Liver (tissue), 9 donors: Measurements from ENCODE around the gene RGS14. TPM values are rescaled to one million over a fixed set of nuclear protein-coding genes. Genes with fewer than 3 reads are reported as not detected.

Experiments
- DNase-seq: peaks from one replicate; pipeline ENCODE4 v3.0.0-alpha.2; 2017; ENCODE audit warnings: low spot score
- H3K27ac ChIP-seq, 2 donors: one replicate each; pipeline ENCODE4 v1.7.0; 2013; ENCODE audit warnings: inconsistent platforms in 2 of 2, low read length in 2 of 2, control low read depth in 1 of 2, low read depth in 1 of 2, mild to moderate bottlenecking in 1 of 2
- H3K27me3 ChIP-seq, 4 donors: one replicate each; pipeline versions ENCODE4 v1.6.1 to v1.7.0; 2013; ENCODE audit warnings: low read length in 3 of 4, inconsistent platforms in 1 of 4, mild to moderate bottlenecking in 1 of 4, moderate library complexity in 1 of 4; ENCODE audit not compliant: control insufficient read depth in 4 of 4, insufficient read depth in 4 of 4
- H3K36me3 ChIP-seq, 4 donors: one replicate each; pipeline versions ENCODE4 v1.6.1 to v1.7.0; 2013; ENCODE audit warnings: low read length in 3 of 4, mild to moderate bottlenecking in 3 of 4, low read depth in 1 of 4, moderate library complexity in 1 of 4; ENCODE audit not compliant: control insufficient read depth in 4 of 4, insufficient read depth in 3 of 4
- H3K4me1 ChIP-seq, 4 donors: one replicate each; pipeline versions ENCODE4 v1.6.1 to v1.7.0; 2013; ENCODE audit warnings: low read length in 3 of 4, mild to moderate bottlenecking in 3 of 4, moderate library complexity in 1 of 4; ENCODE audit not compliant: control insufficient read depth in 4 of 4, insufficient read depth in 4 of 4
- H3K4me3 ChIP-seq, 3 donors: one replicate each; pipeline versions ENCODE4 v1.6.1 to v1.7.0; 2013; ENCODE audit warnings: low read length in 3 of 3, control low read depth in 1 of 3, low read depth in 1 of 3, mild to moderate bottlenecking in 1 of 3
- H3K9ac ChIP-seq, 2 donors: one replicate each; pipeline ENCODE4 v1.7.0; 2013; ENCODE audit warnings: low read length in 2 of 2, mild to moderate bottlenecking in 2 of 2, moderate library complexity in 2 of 2, control low read depth in 1 of 2, low read depth in 1 of 2
- H3K9me3 ChIP-seq, 4 donors: one replicate each; pipeline versions ENCODE4 v1.6.1 to v1.7.0; 2013; ENCODE audit warnings: low read length in 3 of 4; ENCODE audit not compliant: control insufficient read depth in 4 of 4
- EGR1 ChIP-seq, 2 donors: IDR thresholded peaks; 2 replicates each; pipeline ENCODE4 v1.6.1; 2016 to 2018; ENCODE audit warnings: antibody characterized with exemption in 2 of 2, low read depth in 2 of 2
- FOXA1 ChIP-seq: IDR thresholded peaks from 2 replicates; pipeline ENCODE4 v1.6.1; 2016; ENCODE audit warnings: antibody characterized with exemption
- FOXA2 ChIP-seq: IDR thresholded peaks from 2 replicates; pipeline ENCODE4 v1.6.1; 2016; ENCODE audit warnings: antibody characterized with exemption
- GABPA ChIP-seq, 2 donors: IDR thresholded peaks in 1 of 2; conservative IDR thresholded peaks in 1 of 2; 2 replicates each; pipeline ENCODE4 v1.6.1; 2016; ENCODE audit warnings: antibody characterized with exemption in 2 of 2, mild to moderate bottlenecking in 1 of 2, moderate library complexity in 1 of 2
- HNF4A ChIP-seq, 2 donors: conservative IDR thresholded peaks; 2 replicates each; pipeline ENCODE4 v1.6.1; 2016; ENCODE audit warnings: antibody characterized with exemption in 2 of 2, mild to moderate bottlenecking in 2 of 2
- HNF4G ChIP-seq: IDR thresholded peaks from 2 replicates; pipeline ENCODE4 v1.6.1; 2016; ENCODE audit warnings: antibody characterized with exemption
- JUND ChIP-seq, 2 donors: IDR thresholded peaks; 2 replicates each; pipeline ENCODE4 v1.6.1; 2016; ENCODE audit warnings: antibody characterized with exemption in 2 of 2
- MAX ChIP-seq: IDR thresholded peaks from 2 replicates; pipeline ENCODE4 v1.6.1; 2016; ENCODE audit warnings: antibody characterized with exemption
- NR2F2 ChIP-seq: IDR thresholded peaks from 2 replicates; pipeline ENCODE4 v1.6.1; 2016; ENCODE audit warnings: antibody characterized with exemption
- RAD21 ChIP-seq, 2 donors: IDR thresholded peaks; 2 replicates each; pipeline ENCODE4 v1.6.1; 2016; ENCODE audit warnings: antibody characterized with exemption in 2 of 2, mild to moderate bottlenecking in 2 of 2
- REST ChIP-seq: IDR thresholded peaks from 2 replicates; pipeline ENCODE4 v1.6.1; 2016; ENCODE audit warnings: antibody characterized with exemption, mild to moderate bottlenecking
- TAF1 ChIP-seq: conservative IDR thresholded peaks from 2 replicates; pipeline ENCODE4 v1.6.1; 2016; ENCODE audit warnings: antibody characterized with exemption, mild to moderate bottlenecking
- YY1 ChIP-seq: IDR thresholded peaks from 2 replicates; pipeline ENCODE4 v1.6.1; 2016; ENCODE audit warnings: antibody characterized with exemption, mild to moderate bottlenecking
- ZBTB33 ChIP-seq: IDR thresholded peaks from 2 replicates; pipeline ENCODE4 v1.6.1; 2016; ENCODE audit warnings: antibody characterized with exemption
- WGBS: extraction: QIAGEN DNeasy Blood & Tissue Kit; methylation state at CpG from one replicate; pipeline ENCODE4 v1.1.7; 2013; 5-methylcytosine and 5-hydroxymethylcytosine counted together
- polyA plus RNA-seq, 2 donors: library from polyadenylated mRNA; stranded (reverse) in 1 of 2; unstranded in 1 of 2; fragments of 200-250 nt in 1 of 2; fragments of >200 nt in 1 of 2; fragmentation: Nextera tagmentation in 1 of 2; extraction: Ambion mirVana in 1 of 2; gene quantifications; one replicate each; pipeline versions ENCODE4 v1.2.1 to v1.2.3, GENCODE V29; 2013 to 2015
- total RNA-seq, 2 donors: library from RNA; depleted of rRNA; stranded (reverse); fragments of >200 nt; gene quantifications; one replicate each; pipeline ENCODE4 v1.2.3, GENCODE V29; 2014
- TF ChIP-seq, protein P1 (sequence below): fragments of 150-350 bp; IDR thresholded peaks from 2 replicates; pipeline ENCODE4 v1.5.1; 2017; ENCODE audit warnings: improper control_type of control experiment, low read depth, low read length; ENCODE audit not compliant: missing input control
- TF ChIP-seq, protein P2 (sequence below): IDR thresholded peaks from 2 replicates; pipeline ENCODE4 v1.6.1; 2016; ENCODE audit warnings: antibody characterized with exemption
- donor health status: healthy.
- donor health status: healthy.
- donor health status: healthy.
- donor health status: healthy.
- donor health status: healthy.

RGS14 gene
- total and polyA plus RNA-seq, 4 donors = 10.2 to 53.8 (median 33.3) TPM

GRCh38 chr5:177390363-177391300 lies 32.9 kb downstream of the RGS14 start:
- Histone ChIP-seq H3K27ac (no peak overlapping the region), H3K4me1 (no peaks in the 10 kb centered on the region), H3K27me3 (no peaks in the 10 kb centered on the region), H3K9ac (no peak overlapping the region), H3K4me3 (no peak overlapping the region), H3K36me3 (no peaks in the 10 kb centered on the region), H3K9me3 (no peaks in the 10 kb centered on the region)
- peak; percentile 88 for DNase-seq
- 28% methylated on average over 13 of the region's 13 CpGs for WGBS
- TF ChIP-seq YY1 = no peak
- no peak for TF ChIP-seq ZBTB33
- TF ChIP-seq, protein P1, sequence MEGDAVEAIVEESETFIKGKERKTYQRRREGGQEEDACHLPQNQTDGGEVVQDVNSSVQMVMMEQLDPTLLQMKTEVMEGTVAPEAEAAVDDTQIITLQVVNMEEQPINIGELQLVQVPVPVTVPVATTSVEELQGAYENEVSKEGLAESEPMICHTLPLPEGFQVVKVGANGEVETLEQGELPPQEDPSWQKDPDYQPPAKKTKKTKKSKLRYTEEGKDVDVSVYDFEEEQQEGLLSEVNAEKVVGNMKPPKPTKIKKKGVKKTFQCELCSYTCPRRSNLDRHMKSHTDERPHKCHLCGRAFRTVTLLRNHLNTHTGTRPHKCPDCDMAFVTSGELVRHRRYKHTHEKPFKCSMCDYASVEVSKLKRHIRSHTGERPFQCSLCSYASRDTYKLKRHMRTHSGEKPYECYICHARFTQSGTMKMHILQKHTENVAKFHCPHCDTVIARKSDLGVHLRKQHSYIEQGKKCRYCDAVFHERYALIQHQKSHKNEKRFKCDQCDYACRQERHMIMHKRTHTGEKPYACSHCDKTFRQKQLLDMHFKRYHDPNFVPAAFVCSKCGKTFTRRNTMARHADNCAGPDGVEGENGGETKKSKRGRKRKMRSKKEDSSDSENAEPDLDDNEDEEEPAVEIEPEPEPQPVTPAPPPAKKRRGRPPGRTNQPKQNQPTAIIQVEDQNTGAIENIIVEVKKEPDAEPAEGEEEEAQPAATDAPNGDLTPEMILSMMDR = peak; percentile 97
- no peak for TF ChIP-seq FOXA2
- TF ChIP-seq RAD21 (IDR thresholded peaks at IDR 0.05) = peak; percentile 96 to 99
- TF ChIP-seq GABPA (IDR thresholded peaks at IDR 0.05 in 1 of 2, conservative IDR thresholded peaks at IDR 0.05 in 1 of 2) = no peak
- TF ChIP-seq, protein P2, sequence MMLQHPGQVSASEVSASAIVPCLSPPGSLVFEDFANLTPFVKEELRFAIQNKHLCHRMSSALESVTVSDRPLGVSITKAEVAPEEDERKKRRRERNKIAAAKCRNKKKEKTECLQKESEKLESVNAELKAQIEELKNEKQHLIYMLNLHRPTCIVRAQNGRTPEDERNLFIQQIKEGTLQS = no peak
- no peak for TF ChIP-seq JUND (IDR thresholded peaks at IDR 0.05)
- no peak for TF ChIP-seq REST
- TF ChIP-seq HNF4A (conservative IDR thresholded peaks at IDR 0.05) = no peak
- TF ChIP-seq FOXA1 = no peak
- TF ChIP-seq EGR1 (IDR thresholded peaks at IDR 0.05; ENCODE audit: low read depth in 2 of 2) = no peak
- TF ChIP-seq HNF4G = no peak
- no peak for TF ChIP-seq NR2F2
- TF ChIP-seq TAF1 = no peak
- no peak for TF ChIP-seq MAX
